ENCODE data around the gene COL6A2.

- TF ChIP-seq CTCF (IDR thresholded peaks at IDR 0.05) (no peak), POLR2A (IDR thresholded peaks at IDR 0.05) (no peak)
Measured at GRCh38 chr21:46104104-46104503, 6.2 kb downstream of the COL6A2 start.

Measured in uterus (tissue), 2 donors.